H1 (cell line): Measurements from ENCODE around the gene ZNF135. TPM values are rescaled to one million over a fixed set of nuclear protein-coding genes. Genes with fewer than 3 reads are reported as not detected.

Experiments used
- CHD1 ChIP-seq: IDR thresholded peaks from 2 replicates; pipeline ENCODE4 v1.6.1; 2012; ENCODE audit warnings: low read depth, low read length, improper control_type of control experiment
- CREB1 ChIP-seq: IDR thresholded peaks from 2 replicates; pipeline ENCODE4 v1.6.1; 2012; ENCODE audit warnings: inconsistent platforms
- GABPA ChIP-seq: IDR thresholded peaks from 2 replicates; pipeline ENCODE4 v1.6.1; 2011; ENCODE audit warnings: mild to moderate bottlenecking, low read length, moderate library complexity, borderline replicate concordance; ENCODE audit not compliant: insufficient read depth
- HDAC2 ChIP-seq, 2 experiments: fragments of 300-600 bp in 1 of 2; sonication (generic) in 1 of 2; IDR thresholded peaks; 2 replicates each; pipeline ENCODE4 v1.6.1; 2011 to 2012; ENCODE audit warnings: low read depth in 2 of 2, low read length in 2 of 2, mild to moderate bottlenecking in 2 of 2, moderate library complexity in 2 of 2, borderline replicate concordance in 1 of 2, inconsistent platforms in 1 of 2
- HDAC6 ChIP-seq: IDR thresholded peaks from one replicate; pipeline ENCODE4 v1.7.1; 2012; ENCODE audit warnings: low read depth, mild to moderate bottlenecking, inconsistent platforms, low read length, moderate library complexity
- POLR2AphosphoS5 ChIP-seq: IDR thresholded peaks from 2 replicates; pipeline ENCODE4 v1.6.1; 2011; ENCODE audit warnings: low read depth, low read length
- TAF7 ChIP-seq: optimal IDR thresholded peaks from 2 replicates; pipeline ENCODE3; 2011; ENCODE audit warnings: low read depth, mild to moderate bottlenecking, inconsistent platforms, low read length, moderate library complexity, borderline replicate concordance
- polyA plus RNA-seq, 7 experiments: library from polyadenylated mRNA; depleted of rRNA in 3 of 7; stranded (reverse) in 5 of 7; unstranded in 2 of 7; fragments of >200 nt in 5 of 7; fragments of 200-250 nt in 2 of 7; gene quantifications; 1 replicate in 5 of 7; 2 replicates in 1 of 7; 4 replicates in 1 of 7; pipeline versions ENCODE4 v1.2.1 to v1.2.3, GENCODE V29; 2011 to 2013; ENCODE audit warnings: missing spikeins in 2 of 7, mixed read lengths in 2 of 7
- total RNA-seq: library from RNA; stranded (reverse); fragmentation: NEBNext Ultra II Directional; extraction: Animal tissue kit (Norgen Biotek cat#: 25700); gene quantifications from 2 replicates; pipeline ENCODE4 v1.2.1, GENCODE V29; 2021
- TF ChIP-seq, protein P1 (sequence below): fragments of 300-600 bp; sonication (generic); IDR thresholded peaks from 2 replicates; pipeline ENCODE4 v1.7.1; 2012; ENCODE audit warnings: low read length, moderate library complexity, mild to moderate bottlenecking, inconsistent platforms; ENCODE audit not compliant: insufficient replicate concordance

Gene ZNF135
- total and polyA plus RNA-seq, 2 of the 8 experiments (the other 6 are each of a cell fraction or from before 2014, with no cell fraction given) = 5.2 to 7.9 TPM

DNA sequence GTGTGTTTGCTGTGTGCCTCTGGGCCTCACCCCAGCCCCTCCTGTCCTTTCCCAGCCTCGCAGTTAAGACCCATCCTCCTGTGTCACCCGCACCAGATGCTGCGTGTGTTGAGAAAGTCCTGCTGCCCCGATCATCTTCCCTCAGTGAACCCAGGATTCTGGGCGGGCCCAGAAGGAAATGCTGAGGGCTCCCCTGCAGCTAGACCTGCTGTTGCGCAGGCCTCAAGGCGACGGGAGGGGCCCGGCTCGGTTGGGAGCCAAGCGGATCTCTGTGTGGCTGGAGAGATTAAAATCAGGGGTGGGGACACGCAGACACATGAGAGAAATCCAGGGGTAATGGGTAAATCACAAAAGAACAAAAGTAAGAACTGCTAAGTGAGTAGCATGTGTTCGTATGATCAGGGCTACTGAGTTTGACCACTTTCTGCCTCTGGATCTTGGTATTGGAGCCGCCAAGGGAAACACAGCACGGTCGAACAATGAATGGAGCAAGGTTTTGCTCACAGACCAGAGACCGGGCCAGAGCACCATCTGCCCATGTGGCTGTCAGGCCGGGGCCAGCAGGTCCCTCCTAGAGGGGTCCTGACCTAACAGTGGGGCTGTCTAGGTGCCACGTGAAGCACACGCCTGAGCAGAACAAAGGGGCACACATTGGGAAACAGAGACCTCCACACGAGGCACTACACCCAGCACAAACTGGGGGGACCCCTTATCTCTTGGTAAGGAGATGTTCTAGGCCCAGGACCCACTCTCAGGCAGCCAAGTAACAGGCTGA is 18.1 kb upstream of the ZNF135 start (continued):
- TF ChIP-seq, protein P1, sequence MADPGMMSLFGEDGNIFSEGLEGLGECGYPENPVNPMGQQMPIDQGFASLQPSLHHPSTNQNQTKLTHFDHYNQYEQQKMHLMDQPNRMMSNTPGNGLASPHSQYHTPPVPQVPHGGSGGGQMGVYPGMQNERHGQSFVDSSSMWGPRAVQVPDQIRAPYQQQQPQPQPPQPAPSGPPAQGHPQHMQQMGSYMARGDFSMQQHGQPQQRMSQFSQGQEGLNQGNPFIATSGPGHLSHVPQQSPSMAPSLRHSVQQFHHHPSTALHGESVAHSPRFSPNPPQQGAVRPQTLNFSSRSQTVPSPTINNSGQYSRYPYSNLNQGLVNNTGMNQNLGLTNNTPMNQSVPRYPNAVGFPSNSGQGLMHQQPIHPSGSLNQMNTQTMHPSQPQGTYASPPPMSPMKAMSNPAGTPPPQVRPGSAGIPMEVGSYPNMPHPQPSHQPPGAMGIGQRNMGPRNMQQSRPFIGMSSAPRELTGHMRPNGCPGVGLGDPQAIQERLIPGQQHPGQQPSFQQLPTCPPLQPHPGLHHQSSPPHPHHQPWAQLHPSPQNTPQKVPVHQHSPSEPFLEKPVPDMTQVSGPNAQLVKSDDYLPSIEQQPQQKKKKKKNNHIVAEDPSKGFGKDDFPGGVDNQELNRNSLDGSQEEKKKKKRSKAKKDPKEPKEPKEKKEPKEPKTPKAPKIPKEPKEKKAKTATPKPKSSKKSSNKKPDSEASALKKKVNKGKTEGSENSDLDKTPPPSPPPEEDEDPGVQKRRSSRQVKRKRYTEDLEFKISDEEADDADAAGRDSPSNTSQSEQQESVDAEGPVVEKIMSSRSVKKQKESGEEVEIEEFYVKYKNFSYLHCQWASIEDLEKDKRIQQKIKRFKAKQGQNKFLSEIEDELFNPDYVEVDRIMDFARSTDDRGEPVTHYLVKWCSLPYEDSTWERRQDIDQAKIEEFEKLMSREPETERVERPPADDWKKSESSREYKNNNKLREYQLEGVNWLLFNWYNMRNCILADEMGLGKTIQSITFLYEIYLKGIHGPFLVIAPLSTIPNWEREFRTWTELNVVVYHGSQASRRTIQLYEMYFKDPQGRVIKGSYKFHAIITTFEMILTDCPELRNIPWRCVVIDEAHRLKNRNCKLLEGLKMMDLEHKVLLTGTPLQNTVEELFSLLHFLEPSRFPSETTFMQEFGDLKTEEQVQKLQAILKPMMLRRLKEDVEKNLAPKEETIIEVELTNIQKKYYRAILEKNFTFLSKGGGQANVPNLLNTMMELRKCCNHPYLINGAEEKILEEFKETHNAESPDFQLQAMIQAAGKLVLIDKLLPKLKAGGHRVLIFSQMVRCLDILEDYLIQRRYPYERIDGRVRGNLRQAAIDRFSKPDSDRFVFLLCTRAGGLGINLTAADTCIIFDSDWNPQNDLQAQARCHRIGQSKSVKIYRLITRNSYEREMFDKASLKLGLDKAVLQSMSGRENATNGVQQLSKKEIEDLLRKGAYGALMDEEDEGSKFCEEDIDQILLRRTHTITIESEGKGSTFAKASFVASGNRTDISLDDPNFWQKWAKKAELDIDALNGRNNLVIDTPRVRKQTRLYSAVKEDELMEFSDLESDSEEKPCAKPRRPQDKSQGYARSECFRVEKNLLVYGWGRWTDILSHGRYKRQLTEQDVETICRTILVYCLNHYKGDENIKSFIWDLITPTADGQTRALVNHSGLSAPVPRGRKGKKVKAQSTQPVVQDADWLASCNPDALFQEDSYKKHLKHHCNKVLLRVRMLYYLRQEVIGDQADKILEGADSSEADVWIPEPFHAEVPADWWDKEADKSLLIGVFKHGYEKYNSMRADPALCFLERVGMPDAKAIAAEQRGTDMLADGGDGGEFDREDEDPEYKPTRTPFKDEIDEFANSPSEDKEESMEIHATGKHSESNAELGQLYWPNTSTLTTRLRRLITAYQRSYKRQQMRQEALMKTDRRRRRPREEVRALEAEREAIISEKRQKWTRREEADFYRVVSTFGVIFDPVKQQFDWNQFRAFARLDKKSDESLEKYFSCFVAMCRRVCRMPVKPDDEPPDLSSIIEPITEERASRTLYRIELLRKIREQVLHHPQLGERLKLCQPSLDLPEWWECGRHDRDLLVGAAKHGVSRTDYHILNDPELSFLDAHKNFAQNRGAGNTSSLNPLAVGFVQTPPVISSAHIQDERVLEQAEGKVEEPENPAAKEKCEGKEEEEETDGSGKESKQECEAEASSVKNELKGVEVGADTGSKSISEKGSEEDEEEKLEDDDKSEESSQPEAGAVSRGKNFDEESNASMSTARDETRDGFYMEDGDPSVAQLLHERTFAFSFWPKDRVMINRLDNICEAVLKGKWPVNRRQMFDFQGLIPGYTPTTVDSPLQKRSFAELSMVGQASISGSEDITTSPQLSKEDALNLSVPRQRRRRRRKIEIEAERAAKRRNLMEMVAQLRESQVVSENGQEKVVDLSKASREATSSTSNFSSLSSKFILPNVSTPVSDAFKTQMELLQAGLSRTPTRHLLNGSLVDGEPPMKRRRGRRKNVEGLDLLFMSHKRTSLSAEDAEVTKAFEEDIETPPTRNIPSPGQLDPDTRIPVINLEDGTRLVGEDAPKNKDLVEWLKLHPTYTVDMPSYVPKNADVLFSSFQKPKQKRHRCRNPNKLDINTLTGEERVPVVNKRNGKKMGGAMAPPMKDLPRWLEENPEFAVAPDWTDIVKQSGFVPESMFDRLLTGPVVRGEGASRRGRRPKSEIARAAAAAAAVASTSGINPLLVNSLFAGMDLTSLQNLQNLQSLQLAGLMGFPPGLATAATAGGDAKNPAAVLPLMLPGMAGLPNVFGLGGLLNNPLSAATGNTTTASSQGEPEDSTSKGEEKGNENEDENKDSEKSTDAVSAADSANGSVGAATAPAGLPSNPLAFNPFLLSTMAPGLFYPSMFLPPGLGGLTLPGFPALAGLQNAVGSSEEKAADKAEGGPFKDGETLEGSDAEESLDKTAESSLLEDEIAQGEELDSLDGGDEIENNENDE = no peak
- TF ChIP-seq HDAC6 (no peak), CREB1 (no peak), TAF7 (no peak), CHD1 (no peak), HDAC2 (IDR thresholded peaks at IDR 0.05; ENCODE audit: borderline replicate concordance in 1 of 2, low read depth in 2 of 2, low read length in 2 of 2) (no peak), POLR2AphosphoS5 (no peak), GABPA (no peak)
